GM19438 (cell line): ENCODE results near the gene UBXN10.

Experiments
- ATAC-seq: cut with Tn5 transposase; IDR thresholded peaks from one replicate; pipeline ENCODE4 v1.9.1; 2021; ENCODE audit warnings: low read depth; ENCODE audit not compliant: unreplicated experiment

The UBXN10 gene

GRCh38 chr1:20185834-20186782, at the start of gene UBXN10, which contains the start of gene PLA2G2C:
UBXN10 (plus strand) TSS chr1:20186096; CDS start chr1:20190562, 4,466 bp downstream.
PLA2G2C (minus strand) TSS chr1:20186518; CDS start chr1:20177363, 9,155 bp downstream.
- ATAC-seq: no peak

- no peak for ATAC-seq
Measured at GRCh38 chr1:20136249-20136648, 49.6 kb upstream of the UBXN10 start.

GRCh38 chr1:20137055-20137454, 48.8 kb upstream of the UBXN10 start:
- no peak for ATAC-seq

- no peak for ATAC-seq
Measured at GRCh38 chr1:20137604-20138003, 48.3 kb upstream of the UBXN10 start.

- no peak for ATAC-seq
Measured at GRCh38 chr1:20138346-20138745, 47.5 kb upstream of the UBXN10 start.

GRCh38 chr1:20138961-20139550, 46.8 kb upstream of the UBXN10 start, which contains the start of gene PLA2G2F:
PLA2G2F (plus strand) TSS chr1:20139323; CDS start chr1:20139428, 105 bp downstream.
- no peak for ATAC-seq

- no peak for ATAC-seq
Measured at GRCh38 chr1:20139776-20140612, 45.9 kb upstream of the UBXN10 start.

- no peak for ATAC-seq
Measured at GRCh38 chr1:20141001-20141400, 44.9 kb upstream of the UBXN10 start.

- ATAC-seq: no peak
Measured at GRCh38 chr1:20141466-20141865, 44.4 kb upstream of the UBXN10 start.

GRCh38 chr1:20142001-20142710, 43.7 kb upstream of the UBXN10 start:
- no peak for ATAC-seq

GRCh38 chr1:20143318-20143717, 42.6 kb upstream of the UBXN10 start:
- no peak for ATAC-seq

- ATAC-seq: no peak
Measured at GRCh38 chr1:20143734-20144565, 41.9 kb upstream of the UBXN10 start.

GRCh38 chr1:20147846-20148570, 37.9 kb upstream of the UBXN10 start:
- no peak for ATAC-seq

GRCh38 chr1:20148571-20149500, 37.1 kb upstream of the UBXN10 start:
- no peak for ATAC-seq

GRCh38 chr1:20149601-20150325, 36.1 kb upstream of the UBXN10 start:
- ATAC-seq: no peak

GRCh38 chr1:20150326-20150705, 35.6 kb upstream of the UBXN10 start:
- no peak for ATAC-seq

- ATAC-seq: no peak
Measured at GRCh38 chr1:20150969-20151368, 34.9 kb upstream of the UBXN10 start.
